WTC11 (cell line): Measurements from ENCODE around the gene ALDH9A1.

Source experiments
- CTCF ChIP-seq: fragments of 200-600 bp; IDR thresholded peaks from 2 replicates; pipeline ENCODE4 v1.8.0; 2022; ENCODE audit warnings: antibody characterized with exemption
- IRF2 ChIP-seq: sonication (generic); formaldehyde crosslinking; IDR thresholded peaks from 2 replicates; pipeline ENCODE4 v1.8.0; 2022; ENCODE audit warnings: low read depth, missing genetic modification reagents, borderline replicate concordance
- STAT6 ChIP-seq: sonication (generic); formaldehyde crosslinking; conservative IDR thresholded peaks from 2 replicates; pipeline ENCODE4 v1.8.1; 2023; ENCODE audit warnings: mild to moderate bottlenecking, low read depth, missing genetic modification reagents, moderate library complexity

DNA sequence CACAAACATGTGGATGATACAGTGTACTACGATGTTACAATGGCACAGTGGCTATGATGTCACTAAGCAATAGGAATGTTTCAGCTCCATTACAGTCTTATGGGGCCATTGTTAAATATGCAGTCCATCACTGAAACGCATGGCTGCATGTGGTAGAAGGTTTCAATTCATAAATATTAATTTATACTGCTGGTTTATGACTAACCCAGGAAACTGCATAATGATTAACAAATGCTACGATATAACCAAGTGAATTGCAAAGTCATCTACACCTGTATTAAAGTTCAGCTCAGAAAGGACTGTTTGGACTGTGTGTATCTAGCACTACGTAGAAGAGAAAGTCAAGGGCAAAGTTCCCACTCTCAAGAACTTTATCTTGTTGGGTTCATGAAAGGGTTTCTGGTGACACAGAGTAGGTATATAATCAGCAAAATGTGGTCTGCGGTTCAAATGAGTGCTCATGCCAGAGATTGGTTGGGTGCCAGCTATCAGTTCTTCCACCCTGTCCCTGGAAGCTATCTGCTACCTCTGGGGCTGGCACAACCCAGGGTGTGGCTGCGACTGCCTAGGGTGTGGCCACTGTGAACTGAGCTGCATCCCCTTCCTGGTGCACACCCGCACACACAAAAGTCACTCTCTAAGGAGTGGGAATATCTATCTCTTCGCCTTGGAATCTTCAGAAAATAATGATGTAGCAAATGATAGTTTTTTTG is 52.6 kb downstream of the ALDH9A1 start:
- TF ChIP-seq CTCF (no peak), IRF2 (CRISPR knock-in tag) (no peak), STAT6 (no peak)
